Measurements from ENCODE around the gene GDAP1L1. TPM values are rescaled to one million over a fixed set of nuclear protein-coding genes. Genes with fewer than 3 reads are reported as not detected.
A peak's percentile ranks its signal among the peaks of the same experiment; 100 is the strongest.

GDAP1L1 gene
- 0.08 TPM for polyA plus RNA-seq (2013)

DNA sequence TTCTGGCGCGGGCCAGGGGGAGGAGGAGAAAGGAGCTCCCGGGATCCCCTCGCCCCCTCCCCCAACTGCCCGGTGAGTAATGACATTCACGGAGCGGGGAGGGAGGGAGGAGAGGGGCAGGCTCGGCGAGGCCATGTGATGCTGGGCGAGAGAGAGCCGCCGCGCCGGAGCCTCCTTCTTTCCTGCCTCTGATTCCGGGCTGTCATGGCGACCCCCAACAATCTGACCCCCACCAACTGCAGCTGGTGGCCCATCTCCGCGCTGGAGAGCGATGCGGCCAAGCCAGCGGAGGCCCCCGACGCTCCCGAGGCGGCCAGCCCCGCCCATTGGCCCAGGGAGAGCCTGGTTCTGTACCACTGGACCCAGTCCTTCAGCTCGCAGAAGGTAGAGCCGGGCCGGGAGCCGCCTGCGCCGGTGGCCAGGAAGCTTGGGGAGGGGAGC is at the start of gene GDAP1L1:
GDAP1L1 (plus strand) TSS at position 178 of the 441 bp plus-strand sequence; CDS start at position 205, 27 bp downstream.
- no peak within 1 kb of the TSS for H3K27ac ChIP-seq (ENCODE audit: insufficient read depth in 1 of 2, low read depth in 1 of 2, low read length in 2 of 2, poor library complexity in 1 of 2, severe bottlenecking in 2 of 2)
- DNase-seq = peak in 1 of 3 donors; percentile 7
- ChIA-PET POLR2A (no interaction called here), CTCF (interaction anchor here (0.7 to 1.5 kb wide), 9 partner anchors 13 to 142 kb away, joined by 3 to 4 read pairs (median 3); partner anchors contain the start of gene FITM2)
- WGBS (ENCODE audit: insufficient coverage) = 5% methylated on average over 16 of the region's 32 CpGs
- H3K4me1 ChIP-seq (ENCODE audit: control extremely low read depth in 1 of 4, control insufficient read depth in 4 of 4, insufficient read depth in 4 of 4, low read length in 3 of 4) = peaks cover 0 to 4% (median 0%) of the 10 kb centered on the region in 4 experiments
- peaks cover 0 to 3% (median 0%) of the 10 kb centered on the region in 5 experiments for H3K9me3 ChIP-seq (ENCODE audit: control extremely low read depth in 1 of 5, control insufficient read depth in 4 of 5, insufficient read depth in 2 of 5, low read depth in 1 of 5, low read length in 4 of 5)
- no peak within 1 kb of the TSS for H3K4me3 ChIP-seq (ENCODE audit: control insufficient read depth in 1 of 7, extremely low read depth in 1 of 7, insufficient read depth in 4 of 7, low read depth in 2 of 7, low read length in 6 of 7)
- H3K36me3 ChIP-seq (ENCODE audit: control insufficient read depth in 4 of 4, insufficient read depth in 4 of 4, low read length in 3 of 4) = no peaks in the 10 kb centered on the region
- H3K27me3 ChIP-seq (replicated peaks in 2 of 5; ENCODE audit: control insufficient read depth in 4 of 5, insufficient read depth in 5 of 5, low read length in 4 of 5) = peaks cover 0 to 41% (median 8%) of the 10 kb centered on the region in 5 experiments

DNA sequence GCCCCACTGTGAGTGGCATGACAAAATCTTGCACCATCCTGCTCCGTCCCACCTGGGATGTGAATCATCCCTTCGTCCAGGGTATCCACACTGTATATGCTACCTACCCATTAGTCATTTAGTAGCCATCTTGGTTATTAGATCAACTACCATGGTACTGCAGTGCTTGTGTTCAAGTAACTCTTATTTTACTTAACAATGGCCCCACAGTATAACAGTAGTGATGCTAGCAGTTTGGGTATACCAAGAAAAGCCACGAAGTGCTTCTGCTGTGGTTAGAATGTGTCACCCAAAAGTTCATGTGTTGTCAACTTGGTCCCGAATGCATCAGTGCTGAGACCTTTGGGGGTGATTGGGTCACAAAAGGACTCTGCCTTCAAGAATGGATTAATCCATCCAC is 48.2 kb upstream of the GDAP1L1 start:
- WGBS (ENCODE audit: insufficient coverage) = 78% methylated on average over 4 of the region's 4 CpGs
- Histone ChIP-seq H3K36me3 (ENCODE audit: control insufficient read depth in 4 of 4, insufficient read depth in 4 of 4, low read length in 3 of 4) (peaks cover 20 to 60% (median 47%) of the 10 kb centered on the region in 4 experiments), H3K4me1 (ENCODE audit: control extremely low read depth in 1 of 4, control insufficient read depth in 4 of 4, insufficient read depth in 4 of 4, low read length in 3 of 4) (peaks cover 3 to 15% (median 8%) of the 10 kb centered on the region in 4 experiments), H3K9me3 (ENCODE audit: control extremely low read depth in 1 of 5, control insufficient read depth in 4 of 5, insufficient read depth in 2 of 5, low read depth in 1 of 5, low read length in 4 of 5) (no peaks in the 10 kb centered on the region), H3K27me3 (replicated peaks in 2 of 5; ENCODE audit: control insufficient read depth in 4 of 5, insufficient read depth in 5 of 5, low read length in 4 of 5) (no peaks in the 10 kb centered on the region), H3K4me3 (ENCODE audit: control insufficient read depth in 1 of 7, extremely low read depth in 1 of 7, insufficient read depth in 4 of 7, low read depth in 2 of 7, low read length in 6 of 7) (no peak overlapping the region), H3K27ac (ENCODE audit: insufficient read depth in 1 of 2, low read depth in 1 of 2, low read length in 2 of 2, poor library complexity in 1 of 2, severe bottlenecking in 2 of 2) (no peak overlapping the region)
- DNase-seq = peak in 2 of 3 donors; percentile 39 to 51
- ChIA-PET POLR2A (no interaction called here), CTCF (interaction anchor here (1.2 to 1.4 kb wide), 2 partner anchors 8 to 10 kb away, joined by 4 to 5 read pairs; no protein-coding TSS in a partner anchor)

DNA sequence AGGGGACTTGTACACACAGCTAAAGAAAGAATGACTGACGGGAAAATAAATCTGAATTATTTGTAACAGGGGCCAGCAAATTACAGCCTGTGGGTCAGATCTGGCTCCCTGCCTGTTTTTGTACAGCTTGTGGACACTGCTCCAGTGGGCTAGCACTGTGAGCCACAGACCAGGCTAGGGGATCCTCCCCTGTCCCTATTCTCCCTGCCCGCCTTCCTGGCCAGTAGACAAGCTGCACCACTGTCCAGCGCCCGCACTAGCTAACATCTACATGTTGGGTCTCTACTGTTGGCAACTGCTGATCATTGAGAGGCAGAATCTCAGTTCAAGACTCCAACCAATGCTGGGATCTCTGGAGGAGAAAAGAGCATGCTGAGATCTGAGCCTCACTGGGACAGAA is 47.2 kb upstream of the GDAP1L1 start:
- ChIA-PET CTCF (interaction anchor here (1.4 kb wide), 1 partner anchor 9 kb away, joined by 5 read pairs; no protein-coding TSS in a partner anchor), POLR2A (no interaction called here)
- Histone ChIP-seq H3K36me3 (ENCODE audit: control insufficient read depth in 4 of 4, insufficient read depth in 4 of 4, low read length in 3 of 4) (peaks cover 27 to 65% (median 50%) of the 10 kb centered on the region in 4 experiments), H3K27me3 (replicated peaks in 2 of 5; ENCODE audit: control insufficient read depth in 4 of 5, insufficient read depth in 5 of 5, low read length in 4 of 5) (no peaks in the 10 kb centered on the region), H3K9me3 (ENCODE audit: control extremely low read depth in 1 of 5, control insufficient read depth in 4 of 5, insufficient read depth in 2 of 5, low read depth in 1 of 5, low read length in 4 of 5) (no peaks in the 10 kb centered on the region), H3K4me3 (ENCODE audit: control insufficient read depth in 1 of 7, extremely low read depth in 1 of 7, insufficient read depth in 4 of 7, low read depth in 2 of 7, low read length in 6 of 7) (no peak overlapping the region), H3K27ac (ENCODE audit: insufficient read depth in 1 of 2, low read depth in 1 of 2, low read length in 2 of 2, poor library complexity in 1 of 2, severe bottlenecking in 2 of 2) (no peak overlapping the region), H3K4me1 (ENCODE audit: control extremely low read depth in 1 of 4, control insufficient read depth in 4 of 4, insufficient read depth in 4 of 4, low read length in 3 of 4) (peaks cover 6 to 20% (median 8%) of the 10 kb centered on the region in 4 experiments)
- no peak for DNase-seq
- 95% methylated on average over 4 of the region's 4 CpGs for WGBS (ENCODE audit: insufficient coverage)

DNA sequence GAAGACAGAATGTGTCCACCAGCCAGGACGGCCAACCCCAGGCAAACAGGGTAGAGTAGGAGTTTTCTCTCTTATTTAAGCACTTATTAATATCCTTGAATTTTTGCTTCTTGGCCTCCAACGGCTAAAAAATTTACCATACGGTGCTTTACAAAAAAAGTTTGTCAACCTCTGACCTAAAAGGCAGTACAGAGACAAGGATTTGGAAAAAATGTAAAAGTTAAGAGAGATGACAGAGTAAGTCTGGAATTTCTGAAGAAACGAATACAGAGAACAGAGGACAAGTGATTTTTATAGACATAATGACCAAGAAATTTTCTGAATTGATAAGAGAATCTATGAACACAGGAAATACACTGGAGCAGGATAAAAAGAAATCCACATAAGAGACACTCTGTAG is 46.7 kb upstream of the GDAP1L1 start:
- H3K9me3 ChIP-seq (ENCODE audit: control extremely low read depth in 1 of 5, control insufficient read depth in 4 of 5, insufficient read depth in 2 of 5, low read depth in 1 of 5, low read length in 4 of 5) = no peaks in the 10 kb centered on the region
- no peak for DNase-seq
- POLR2A ChIA-PET = no interaction called here
- no peaks in the 10 kb centered on the region for H3K27me3 ChIP-seq (replicated peaks in 2 of 5; ENCODE audit: control insufficient read depth in 4 of 5, insufficient read depth in 5 of 5, low read length in 4 of 5)
- H3K4me3 ChIP-seq (ENCODE audit: control insufficient read depth in 1 of 7, extremely low read depth in 1 of 7, insufficient read depth in 4 of 7, low read depth in 2 of 7, low read length in 6 of 7) = no peak overlapping the region
- H3K4me1 ChIP-seq (ENCODE audit: control extremely low read depth in 1 of 4, control insufficient read depth in 4 of 4, insufficient read depth in 4 of 4, low read length in 3 of 4) = peaks cover 5 to 15% (median 7%) of the 10 kb centered on the region in 4 experiments
- WGBS (ENCODE audit: insufficient coverage) = 100% methylated on average over 2 of the region's 4 CpGs
- no peak overlapping the region for H3K27ac ChIP-seq (ENCODE audit: insufficient read depth in 1 of 2, low read depth in 1 of 2, low read length in 2 of 2, poor library complexity in 1 of 2, severe bottlenecking in 2 of 2)
- CTCF ChIA-PET = interaction anchor here (1.4 kb wide), 1 partner anchor 9 kb away, joined by 5 read pairs; no protein-coding TSS in a partner anchor
- H3K36me3 ChIP-seq (ENCODE audit: control insufficient read depth in 4 of 4, insufficient read depth in 4 of 4, low read length in 3 of 4) = peaks cover 32 to 70% (median 52%) of the 10 kb centered on the region in 4 experiments

DNA sequence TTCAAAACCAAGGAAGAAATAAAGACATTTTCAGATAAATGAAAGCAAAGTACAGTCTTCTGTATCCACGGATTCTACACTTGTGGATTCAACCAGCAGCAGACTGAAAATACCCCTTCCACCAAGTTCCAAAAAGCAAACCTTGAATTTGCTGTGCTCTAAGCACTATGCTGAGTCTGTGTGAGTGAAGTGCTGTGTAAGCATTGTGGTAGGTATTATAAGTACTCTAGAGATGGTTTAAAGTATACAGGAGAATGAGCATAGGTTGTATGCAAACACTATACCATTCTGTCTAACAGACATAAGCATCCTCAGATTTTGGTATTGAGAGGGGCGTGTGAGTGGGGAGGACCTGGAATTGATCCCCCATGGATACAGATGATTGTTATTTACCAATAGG is 46.1 kb upstream of the GDAP1L1 start:
- Histone ChIP-seq H3K4me3 (ENCODE audit: control insufficient read depth in 1 of 7, extremely low read depth in 1 of 7, insufficient read depth in 4 of 7, low read depth in 2 of 7, low read length in 6 of 7) (no peak overlapping the region), H3K27me3 (replicated peaks in 2 of 5; ENCODE audit: control insufficient read depth in 4 of 5, insufficient read depth in 5 of 5, low read length in 4 of 5) (no peaks in the 10 kb centered on the region), H3K36me3 (ENCODE audit: control insufficient read depth in 4 of 4, insufficient read depth in 4 of 4, low read length in 3 of 4) (peaks cover 36 to 71% (median 56%) of the 10 kb centered on the region in 4 experiments), H3K27ac (ENCODE audit: insufficient read depth in 1 of 2, low read depth in 1 of 2, low read length in 2 of 2, poor library complexity in 1 of 2, severe bottlenecking in 2 of 2) (no peak overlapping the region), H3K9me3 (ENCODE audit: control extremely low read depth in 1 of 5, control insufficient read depth in 4 of 5, insufficient read depth in 2 of 5, low read depth in 1 of 5, low read length in 4 of 5) (no peaks in the 10 kb centered on the region), H3K4me1 (ENCODE audit: control extremely low read depth in 1 of 4, control insufficient read depth in 4 of 4, insufficient read depth in 4 of 4, low read length in 3 of 4) (peaks cover 0 to 9% (median 3%) of the 10 kb centered on the region in 4 experiments)
- no peak for DNase-seq
- POLR2A ChIA-PET = no interaction called here
- CTCF ChIA-PET = no interaction called here
- WGBS (ENCODE audit: insufficient coverage) = no CpG with 5 or more reads among the region's 2 CpGs

DNA sequence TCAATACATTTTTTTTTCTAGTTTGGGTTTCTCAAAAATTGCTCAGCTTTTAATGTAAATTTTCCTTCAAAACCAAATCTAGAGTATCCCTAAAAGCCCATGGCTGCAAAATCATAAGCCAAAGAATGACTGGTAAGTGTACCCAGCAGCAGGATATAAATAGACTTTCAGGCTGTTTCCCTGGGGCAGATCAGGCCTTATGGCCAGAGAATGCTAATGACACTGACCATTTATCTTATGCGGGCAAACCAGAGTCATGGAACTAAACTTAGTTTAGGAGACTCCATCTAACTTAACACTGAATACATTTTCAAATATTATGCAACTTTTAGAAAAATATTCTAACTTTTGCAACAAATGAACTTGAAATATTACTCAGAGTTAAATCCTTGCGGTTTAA is 43.9 kb upstream of the GDAP1L1 start:
- Histone ChIP-seq H3K4me3 (ENCODE audit: control insufficient read depth in 1 of 7, extremely low read depth in 1 of 7, insufficient read depth in 4 of 7, low read depth in 2 of 7, low read length in 6 of 7) (no peak overlapping the region), H3K27ac (ENCODE audit: insufficient read depth in 1 of 2, low read depth in 1 of 2, low read length in 2 of 2, poor library complexity in 1 of 2, severe bottlenecking in 2 of 2) (no peak overlapping the region), H3K9me3 (ENCODE audit: control extremely low read depth in 1 of 5, control insufficient read depth in 4 of 5, insufficient read depth in 2 of 5, low read depth in 1 of 5, low read length in 4 of 5) (no peaks in the 10 kb centered on the region), H3K27me3 (replicated peaks in 2 of 5; ENCODE audit: control insufficient read depth in 4 of 5, insufficient read depth in 5 of 5, low read length in 4 of 5) (no peaks in the 10 kb centered on the region), H3K4me1 (ENCODE audit: control extremely low read depth in 1 of 4, control insufficient read depth in 4 of 4, insufficient read depth in 4 of 4, low read length in 3 of 4) (peaks cover 4 to 23% (median 11%) of the 10 kb centered on the region in 4 experiments), H3K36me3 (ENCODE audit: control insufficient read depth in 4 of 4, insufficient read depth in 4 of 4, low read length in 3 of 4) (peaks cover 32 to 58% (median 46%) of the 10 kb centered on the region in 4 experiments)
- 100% methylated on average over 1 of the region's 2 CpGs for WGBS (ENCODE audit: insufficient coverage)
- ChIA-PET POLR2A (no interaction called here), CTCF (interaction anchor here (0.6 to 0.8 kb wide), 2 partner anchors 12 to 24 kb away, joined by 3 read pairs; no protein-coding TSS in a partner anchor)
- DNase-seq = no peak

DNA sequence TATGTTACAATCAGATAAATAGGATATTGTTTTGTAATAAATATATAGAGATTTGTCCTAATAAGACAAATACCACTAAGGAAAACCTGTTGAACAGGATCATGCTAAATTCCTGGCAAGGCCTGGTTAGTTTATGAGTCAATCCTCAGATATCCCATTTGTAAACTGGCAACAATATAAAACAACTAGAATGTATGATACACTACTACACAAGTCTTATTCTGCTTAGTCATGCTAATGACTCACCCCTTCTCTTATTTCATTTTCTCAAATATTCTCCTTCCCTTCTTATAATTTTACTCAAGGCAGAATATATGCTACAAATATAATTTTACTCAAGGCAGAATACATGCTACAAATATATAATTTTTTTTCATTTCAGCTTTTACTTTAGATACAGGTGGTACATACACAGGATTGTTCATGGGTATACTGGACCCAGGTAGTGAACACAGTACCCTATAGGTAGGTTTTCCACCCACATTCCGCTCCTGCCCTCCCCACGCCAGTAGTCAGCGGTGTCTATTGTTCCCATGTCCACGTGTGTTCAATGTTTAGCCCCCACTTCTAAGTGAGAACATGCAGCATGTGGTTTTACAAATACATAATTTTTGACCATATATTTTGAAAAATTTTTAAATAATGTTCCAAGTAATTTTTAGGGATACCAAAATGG is 42.8 kb upstream of the GDAP1L1 start:
- ChIA-PET CTCF (no interaction called here), POLR2A (no interaction called here)
- DNase-seq = peak; percentile 40 to 82 (median 70)
- H3K4me3 ChIP-seq (ENCODE audit: control insufficient read depth in 1 of 7, extremely low read depth in 1 of 7, insufficient read depth in 4 of 7, low read depth in 2 of 7, low read length in 6 of 7) = no peak overlapping the region
- H3K9me3 ChIP-seq (ENCODE audit: control extremely low read depth in 1 of 5, control insufficient read depth in 4 of 5, insufficient read depth in 2 of 5, low read depth in 1 of 5, low read length in 4 of 5) = no peaks in the 10 kb centered on the region
- H3K36me3 ChIP-seq (ENCODE audit: control insufficient read depth in 4 of 4, insufficient read depth in 4 of 4, low read length in 3 of 4) = peaks cover 29 to 52% (median 43%) of the 10 kb centered on the region in 4 experiments
- H3K27me3 ChIP-seq (replicated peaks in 2 of 5; ENCODE audit: control insufficient read depth in 4 of 5, insufficient read depth in 5 of 5, low read length in 4 of 5) = no peaks in the 10 kb centered on the region
- peak overlapping the region in 1 of 2 experiments; percentile 70 for H3K27ac ChIP-seq (ENCODE audit: insufficient read depth in 1 of 2, low read depth in 1 of 2, low read length in 2 of 2, poor library complexity in 1 of 2, severe bottlenecking in 2 of 2)
- peaks cover 16 to 31% (median 21%) of the 10 kb centered on the region in 4 experiments for H3K4me1 ChIP-seq (ENCODE audit: control extremely low read depth in 1 of 4, control insufficient read depth in 4 of 4, insufficient read depth in 4 of 4, low read length in 3 of 4)
- no CpG with 5 or more reads among the region's 4 CpGs for WGBS (ENCODE audit: insufficient coverage)

Measured in common myeloid progenitor, CD34-positive (primary cell).